HEK293T (cell line): ENCODE measurements around the gene GAR1.

ENCODE experiments used
- ARNT ChIP-seq: fragments of 450-650 bp; IDR thresholded peaks from 2 replicates; pipeline ENCODE4 v1.6.1; 2017; ENCODE audit warnings: mild to moderate bottlenecking
- BHLHE40 ChIP-seq: fragments of 450-650 bp; IDR thresholded peaks from 2 replicates; pipeline ENCODE4 v1.6.1; 2016; ENCODE audit warnings: mild to moderate bottlenecking, moderate library complexity, borderline replicate concordance
- CTBP1 ChIP-seq: fragments of 450-650 bp; IDR thresholded peaks from 2 replicates; pipeline ENCODE4 v1.6.1; 2016; ENCODE audit warnings: borderline replicate concordance
- ELF4 ChIP-seq: fragments of 450-650 bp; IDR thresholded peaks from 2 replicates; pipeline ENCODE4 v1.6.1; 2017; ENCODE audit warnings: antibody characterized with exemption
- FOXA1 ChIP-seq: fragments of 450-650 bp; IDR thresholded peaks from 2 replicates; pipeline ENCODE4 v1.6.1; 2016; ENCODE audit warnings: mild to moderate bottlenecking
- FOXM1 ChIP-seq: fragments of 450-650 bp; IDR thresholded peaks from 2 replicates; pipeline ENCODE4 v1.6.1; 2017; ENCODE audit warnings: mild to moderate bottlenecking, borderline replicate concordance
- L3MBTL2 ChIP-seq: fragments of 450-650 bp; conservative IDR thresholded peaks from 2 replicates; pipeline ENCODE4 v1.6.1; 2016; ENCODE audit warnings: mild to moderate bottlenecking
- NFRKB ChIP-seq: fragments of 450-650 bp; IDR thresholded peaks from 2 replicates; pipeline ENCODE4 v1.6.1; 2016; ENCODE audit warnings: mild to moderate bottlenecking, moderate library complexity
- PKNOX1 ChIP-seq: fragments of 450-650 bp; IDR thresholded peaks from 2 replicates; pipeline ENCODE4 v1.6.1; 2016
- SP1 ChIP-seq: fragments of 450-650 bp; IDR thresholded peaks from 2 replicates; pipeline ENCODE4 v1.6.1; 2017
- TARDBP ChIP-seq: fragments of 450-650 bp; IDR thresholded peaks from 2 replicates; pipeline ENCODE4 v1.6.1; 2016

- no peak for TF ChIP-seq FOXM1
- TF ChIP-seq SP1: no peak
- no peak for TF ChIP-seq TARDBP
- no peak for TF ChIP-seq FOXA1
- no peak for TF ChIP-seq BHLHE40
- no peak for TF ChIP-seq PKNOX1
- TF ChIP-seq CTBP1: no peak
- no peak for TF ChIP-seq ELF4
- no peak for TF ChIP-seq NFRKB
- no peak for TF ChIP-seq ARNT
- no peak for TF ChIP-seq L3MBTL2
Measured at GRCh38 chr4:109809655-109810054, 5.9 kb upstream of the GAR1 start.
